ENCODE results near the gene COL23A1. TPM values are rescaled to one million over a fixed set of nuclear protein-coding genes. Genes with fewer than 3 reads are reported as not detected.

The COL23A1 gene
- total RNA-seq, 1 experiment from 2014 or later = 0.18 TPM

DNA sequence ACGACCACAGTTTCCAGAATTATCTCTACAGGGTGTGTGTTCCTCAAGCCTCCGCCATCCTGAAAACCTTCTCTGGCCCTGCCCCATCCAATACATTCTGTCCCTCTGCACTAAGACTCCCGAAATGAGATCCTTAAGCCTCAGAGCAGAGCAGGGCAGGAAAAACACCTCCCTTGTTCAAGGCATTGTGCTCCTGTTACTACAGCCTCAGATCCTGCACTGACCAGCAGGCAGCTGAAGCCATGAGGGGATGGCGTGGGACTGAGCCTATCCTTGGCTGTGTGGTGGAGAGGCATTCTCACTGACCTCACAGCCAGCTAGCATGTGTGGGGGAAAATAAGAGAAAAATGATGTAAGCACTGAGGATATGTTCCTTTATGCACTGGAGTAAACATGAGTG is 250.9 kb downstream of the COL23A1 start:
- CTCF ChIA-PET = no interaction called here
- Histone ChIP-seq H3K4me1 (no peaks in the 10 kb centered on the region), H3K36me3 (ENCODE audit: control insufficient read depth, insufficient read depth, low read length) (no peaks in the 10 kb centered on the region), H3K9me3 (no peaks in the 10 kb centered on the region), H3K4me3 (ENCODE audit: low read depth, low read length) (no peak overlapping the region), H3K27me3 (replicated peaks; ENCODE audit: control insufficient read depth, insufficient read depth, low read length) (no peaks in the 10 kb centered on the region)
- no peak overlapping the region for H3K4me3 Mint-ChIP-seq (ENCODE audit: unreplicated experiment)
- no peaks in the 10 kb centered on the region for H3K4me1 Mint-ChIP-seq (ENCODE audit: low read depth, unreplicated experiment)
- POLR2A ChIA-PET = no interaction called here
- H3K36me3 Mint-ChIP-seq (ENCODE audit: insufficient read depth, unreplicated experiment) = no peaks in the 10 kb centered on the region
- TF ChIP-seq, protein P1, sequence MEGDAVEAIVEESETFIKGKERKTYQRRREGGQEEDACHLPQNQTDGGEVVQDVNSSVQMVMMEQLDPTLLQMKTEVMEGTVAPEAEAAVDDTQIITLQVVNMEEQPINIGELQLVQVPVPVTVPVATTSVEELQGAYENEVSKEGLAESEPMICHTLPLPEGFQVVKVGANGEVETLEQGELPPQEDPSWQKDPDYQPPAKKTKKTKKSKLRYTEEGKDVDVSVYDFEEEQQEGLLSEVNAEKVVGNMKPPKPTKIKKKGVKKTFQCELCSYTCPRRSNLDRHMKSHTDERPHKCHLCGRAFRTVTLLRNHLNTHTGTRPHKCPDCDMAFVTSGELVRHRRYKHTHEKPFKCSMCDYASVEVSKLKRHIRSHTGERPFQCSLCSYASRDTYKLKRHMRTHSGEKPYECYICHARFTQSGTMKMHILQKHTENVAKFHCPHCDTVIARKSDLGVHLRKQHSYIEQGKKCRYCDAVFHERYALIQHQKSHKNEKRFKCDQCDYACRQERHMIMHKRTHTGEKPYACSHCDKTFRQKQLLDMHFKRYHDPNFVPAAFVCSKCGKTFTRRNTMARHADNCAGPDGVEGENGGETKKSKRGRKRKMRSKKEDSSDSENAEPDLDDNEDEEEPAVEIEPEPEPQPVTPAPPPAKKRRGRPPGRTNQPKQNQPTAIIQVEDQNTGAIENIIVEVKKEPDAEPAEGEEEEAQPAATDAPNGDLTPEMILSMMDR (IDR thresholded peaks at IDR 0.05; ENCODE audit: insufficient read depth in 1 of 2, low read depth in 1 of 2, low read length in 1 of 2, severe bottlenecking in 1 of 2, unreplicated experiment in 1 of 2) = no peak
- intact Hi-C loops (cut with micrococcal nuclease; ENCODE audit: unreplicated experiment) = no loop called here
- no TSS peak for BruUV-seq (replicated peaks)
- H3K9me3 Mint-ChIP-seq (ENCODE audit: unreplicated experiment) = no peaks in the 10 kb centered on the region
- H3K27ac Mint-ChIP-seq (ENCODE audit: unreplicated experiment) = no peak overlapping the region
- no peak for DNase-seq
- peaks cover 14% of the 10 kb centered on the region for H3K27me3 Mint-ChIP-seq (ENCODE audit: insufficient read depth, unreplicated experiment)

DNA sequence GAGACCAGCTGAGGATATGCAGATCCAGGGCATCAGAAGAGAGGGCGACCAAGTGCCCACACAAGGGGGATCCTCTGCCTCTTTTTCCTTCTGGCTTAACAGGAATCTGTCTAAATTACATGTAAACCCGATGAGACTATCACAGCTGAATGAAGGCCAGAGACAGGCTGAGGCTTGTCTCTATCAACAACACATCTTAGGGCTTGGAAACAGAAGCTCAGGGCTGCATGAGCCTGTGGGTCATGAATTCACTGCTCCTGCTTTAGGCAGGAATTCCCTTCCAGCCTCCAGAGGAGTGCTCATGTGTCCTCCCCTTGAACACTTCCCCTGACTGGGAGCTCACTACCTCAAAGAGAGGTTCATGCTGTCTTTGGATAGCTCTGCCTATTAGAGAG is 251.4 kb downstream of the COL23A1 start:
- Histone ChIP-seq H3K4me1 (no peaks in the 10 kb centered on the region), H3K9me3 (no peaks in the 10 kb centered on the region), H3K36me3 (ENCODE audit: control insufficient read depth, insufficient read depth, low read length) (no peaks in the 10 kb centered on the region), H3K27me3 (replicated peaks; ENCODE audit: control insufficient read depth, insufficient read depth, low read length) (no peaks in the 10 kb centered on the region), H3K4me3 (ENCODE audit: low read depth, low read length) (no peak overlapping the region)
- TF ChIP-seq, protein P1 (IDR thresholded peaks at IDR 0.05; ENCODE audit: insufficient read depth in 1 of 2, low read depth in 1 of 2, low read length in 1 of 2, severe bottlenecking in 1 of 2, unreplicated experiment in 1 of 2) = no peak
- DNase-seq = no peak
- Mint-ChIP-seq H3K36me3 (ENCODE audit: insufficient read depth, unreplicated experiment) (no peaks in the 10 kb centered on the region), H3K9me3 (ENCODE audit: unreplicated experiment) (no peaks in the 10 kb centered on the region), H3K27ac (ENCODE audit: unreplicated experiment) (no peak overlapping the region), H3K4me1 (ENCODE audit: low read depth, unreplicated experiment) (no peaks in the 10 kb centered on the region), H3K27me3 (ENCODE audit: insufficient read depth, unreplicated experiment) (peaks cover 14% of the 10 kb centered on the region), H3K4me3 (ENCODE audit: unreplicated experiment) (no peak overlapping the region)
- ChIA-PET POLR2A (no interaction called here), CTCF (no interaction called here)
- no TSS peak for BruUV-seq (replicated peaks)
- intact Hi-C loops (cut with micrococcal nuclease; ENCODE audit: unreplicated experiment) = no loop called here

DNA sequence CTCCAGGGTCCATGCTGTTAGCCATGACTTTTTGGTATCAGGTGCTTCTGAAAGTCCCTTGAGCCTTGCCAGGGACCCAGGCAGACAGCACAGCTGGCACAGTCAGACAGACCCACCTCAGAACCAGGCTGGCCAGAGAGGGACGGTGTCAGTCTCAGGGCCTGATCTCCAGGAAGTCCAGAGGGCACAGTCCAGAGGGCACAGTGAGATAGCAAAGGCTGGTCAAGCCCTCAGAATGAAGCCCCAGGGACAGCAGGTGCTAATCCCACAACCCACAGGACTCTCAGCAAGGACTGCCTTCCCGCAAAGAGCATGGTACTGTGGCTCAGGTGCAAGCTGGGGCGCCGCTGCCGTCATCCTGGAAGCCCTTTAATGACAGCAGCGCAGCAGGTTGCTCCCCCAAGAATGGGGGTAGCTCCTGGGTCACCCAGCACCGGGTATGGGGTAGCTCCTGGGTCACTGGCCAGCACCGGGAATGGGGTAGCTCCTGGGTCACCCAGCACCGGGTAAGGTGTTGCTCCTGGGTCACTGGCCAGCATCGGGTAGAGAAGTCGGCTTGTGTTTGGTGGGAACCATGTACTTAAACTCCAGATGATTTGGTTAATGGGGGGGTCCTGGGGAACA is 252.0 kb downstream of the COL23A1 start:
- Mint-ChIP-seq H3K27me3 (ENCODE audit: insufficient read depth, unreplicated experiment) (peaks cover 14% of the 10 kb centered on the region), H3K27ac (ENCODE audit: unreplicated experiment) (no peak overlapping the region), H3K4me3 (ENCODE audit: unreplicated experiment) (no peak overlapping the region), H3K9me3 (ENCODE audit: unreplicated experiment) (no peaks in the 10 kb centered on the region), H3K36me3 (ENCODE audit: insufficient read depth, unreplicated experiment) (no peaks in the 10 kb centered on the region), H3K4me1 (ENCODE audit: low read depth, unreplicated experiment) (no peaks in the 10 kb centered on the region)
- CTCF ChIA-PET = no interaction called here
- no peaks in the 10 kb centered on the region for H3K36me3 ChIP-seq (ENCODE audit: control insufficient read depth, insufficient read depth, low read length)
- H3K9me3 ChIP-seq = no peaks in the 10 kb centered on the region
- no TSS peak for BruUV-seq (replicated peaks)
- TF ChIP-seq, protein P1 (IDR thresholded peaks at IDR 0.05; ENCODE audit: insufficient read depth in 1 of 2, low read depth in 1 of 2, low read length in 1 of 2, severe bottlenecking in 1 of 2, unreplicated experiment in 1 of 2) = no peak
- H3K27me3 ChIP-seq (replicated peaks; ENCODE audit: control insufficient read depth, insufficient read depth, low read length) = no peaks in the 10 kb centered on the region
- no peaks in the 10 kb centered on the region for H3K4me1 ChIP-seq
- POLR2A ChIA-PET = no interaction called here
- no peak for DNase-seq
- intact Hi-C loops (cut with micrococcal nuclease; ENCODE audit: unreplicated experiment) = no loop called here
- no peak overlapping the region for H3K4me3 ChIP-seq (ENCODE audit: low read depth, low read length)

All from Caco-2 (cell line).